GM10266 (cell line): ENCODE results near the gene EYA2.

ENCODE experiments used
- DNase-seq: peaks from one replicate; pipeline ENCODE4 v3.0.0; 2012; ENCODE audit errors: extremely low spot score
- TF ChIP-seq, protein P1 (sequence below): IDR thresholded peaks from 2 replicates; pipeline ENCODE4 v1.5.1; 2012; ENCODE audit warnings: mild to moderate bottlenecking, low read depth; ENCODE audit not compliant: control insufficient read depth, insufficient read depth; ENCODE audit errors: missing control alignments

The EYA2 gene

GRCh38 chr20:47206962-47207641, 312.5 kb downstream of the EYA2 start:
- TF ChIP-seq, protein P1, sequence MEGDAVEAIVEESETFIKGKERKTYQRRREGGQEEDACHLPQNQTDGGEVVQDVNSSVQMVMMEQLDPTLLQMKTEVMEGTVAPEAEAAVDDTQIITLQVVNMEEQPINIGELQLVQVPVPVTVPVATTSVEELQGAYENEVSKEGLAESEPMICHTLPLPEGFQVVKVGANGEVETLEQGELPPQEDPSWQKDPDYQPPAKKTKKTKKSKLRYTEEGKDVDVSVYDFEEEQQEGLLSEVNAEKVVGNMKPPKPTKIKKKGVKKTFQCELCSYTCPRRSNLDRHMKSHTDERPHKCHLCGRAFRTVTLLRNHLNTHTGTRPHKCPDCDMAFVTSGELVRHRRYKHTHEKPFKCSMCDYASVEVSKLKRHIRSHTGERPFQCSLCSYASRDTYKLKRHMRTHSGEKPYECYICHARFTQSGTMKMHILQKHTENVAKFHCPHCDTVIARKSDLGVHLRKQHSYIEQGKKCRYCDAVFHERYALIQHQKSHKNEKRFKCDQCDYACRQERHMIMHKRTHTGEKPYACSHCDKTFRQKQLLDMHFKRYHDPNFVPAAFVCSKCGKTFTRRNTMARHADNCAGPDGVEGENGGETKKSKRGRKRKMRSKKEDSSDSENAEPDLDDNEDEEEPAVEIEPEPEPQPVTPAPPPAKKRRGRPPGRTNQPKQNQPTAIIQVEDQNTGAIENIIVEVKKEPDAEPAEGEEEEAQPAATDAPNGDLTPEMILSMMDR = no peak
- no peak for DNase-seq

DNA sequence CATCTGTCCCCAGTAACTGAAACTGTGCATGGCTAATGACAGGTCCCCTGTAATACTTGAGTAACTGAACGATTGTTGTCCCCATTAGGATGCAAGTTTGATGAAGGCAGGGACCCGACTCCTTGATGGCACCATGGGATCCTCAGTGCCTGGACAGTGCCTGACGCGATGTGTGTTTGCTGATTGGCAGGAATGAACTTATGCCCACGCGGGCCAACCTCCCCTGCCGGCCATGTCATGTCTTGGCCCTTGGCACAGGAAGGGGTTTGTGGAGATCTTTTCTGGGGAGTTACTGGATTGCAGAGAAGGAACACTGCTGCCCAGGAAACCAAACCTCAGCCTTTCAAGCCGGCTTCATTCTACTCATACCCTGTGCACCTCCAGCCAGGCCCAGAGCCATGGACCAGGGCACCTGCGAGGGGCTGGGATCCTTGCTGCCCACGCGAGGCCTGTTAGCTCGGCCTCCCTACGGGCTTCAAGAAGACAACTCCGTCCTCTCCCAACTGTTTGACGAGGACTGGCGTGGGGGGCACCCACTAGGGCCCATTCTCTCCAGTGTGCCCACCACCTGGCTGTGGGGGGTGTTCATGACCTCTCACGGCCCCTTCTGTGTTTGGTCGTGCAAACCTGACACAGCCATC, 314.0 kb downstream of the EYA2 start:
- DNase-seq = no peak
- TF ChIP-seq, protein P1 = no peak

GRCh38 chr20:47209982-47210381, 315.3 kb downstream of the EYA2 start:
- TF ChIP-seq, protein P1 = no peak
- no peak for DNase-seq

GRCh38 chr20:47210470-47210869, 315.8 kb downstream of the EYA2 start:
- TF ChIP-seq, protein P1 = no peak

GRCh38 chr20:47211036-47211435, 316.4 kb downstream of the EYA2 start:
- DNase-seq = no peak
- TF ChIP-seq, protein P1 = no peak

More at GRCh38 chr20:47210470-47210869, 315.8 kb downstream of the EYA2 start:
- DNase-seq = no peak

DNA sequence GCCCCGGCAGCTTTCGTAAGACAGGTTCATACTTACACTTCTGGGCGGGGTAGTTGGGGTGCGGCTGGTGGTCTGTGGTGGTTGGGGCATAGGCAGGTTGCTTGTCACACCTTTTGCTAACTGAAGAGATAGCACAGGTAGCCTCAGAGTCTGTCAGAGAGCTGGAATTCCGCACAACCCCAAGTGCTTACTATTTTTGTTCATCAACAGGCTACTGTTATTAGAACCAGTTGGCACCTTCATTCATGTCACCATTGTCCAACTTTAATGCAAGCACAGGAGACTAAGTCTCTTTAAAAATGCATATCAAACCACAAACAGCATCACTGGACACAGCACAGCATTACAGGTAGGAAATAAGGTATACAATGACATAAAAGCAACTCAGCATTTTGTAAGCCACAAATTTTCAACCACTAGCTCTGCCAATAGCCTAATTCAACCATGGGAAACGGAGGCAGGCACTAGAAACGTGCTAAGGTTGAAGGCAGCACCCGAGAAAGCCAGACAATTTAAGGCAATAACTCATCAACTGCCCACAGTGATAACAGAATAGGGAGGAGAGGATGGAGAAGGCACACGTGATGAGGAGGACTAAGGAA, 318.1 kb downstream of the EYA2 start:
- no peak for DNase-seq

More for the DNA sequence above, 318.1 kb downstream of the EYA2 start:
- TF ChIP-seq, protein P1 = no peak
